ENCODE data around the gene MTG1.

DNA sequence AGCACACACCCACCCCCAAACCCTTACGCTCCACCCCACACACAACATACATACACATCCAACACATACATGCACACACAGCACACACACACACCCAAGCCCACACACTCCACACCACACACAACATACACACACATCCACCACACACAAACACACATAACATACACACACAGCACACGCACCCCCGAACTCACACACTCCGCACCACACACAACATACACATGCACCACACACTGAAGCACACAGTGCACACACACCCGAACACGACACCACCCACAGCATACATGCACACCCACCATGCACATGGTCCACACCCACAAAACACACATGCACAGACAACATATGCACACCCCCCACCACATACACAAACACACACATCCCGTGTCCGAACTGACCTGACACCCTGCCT lies 44.8 kb upstream of the MTG1 start:
- TF ChIP-seq CTCF (IDR thresholded peaks at IDR 0.05; ENCODE audit: low read depth, low read length) (no peak), EZH2phosphoT487 (IDR thresholded peaks at IDR 0.05; ENCODE audit: low read depth) (no peak)
